ENCODE measurements around the gene MAP3K5. TPM values are rescaled to one million over a fixed set of nuclear protein-coding genes. Genes with fewer than 3 reads are reported as not detected.
A peak's percentile ranks its signal among the peaks of the same experiment; 100 is the strongest.

MAP3K5 gene
- total and polyA plus RNA-seq, 4 experiments from 2014 or later = 7.3 to 31.7 (median 28.8) TPM

GRCh38 chr6:136732889-136733288 is 59.4 kb downstream of the MAP3K5 start:
- Histone ChIP-seq H3K9me3 (ENCODE audit: control insufficient read depth in 1 of 2, low read length in 2 of 2) (no peaks in the 10 kb centered on the region), H3K4me3 (ENCODE audit: low read length in 2 of 2) (no peak overlapping the region), H3K27ac (ENCODE audit: low read depth, low read length) (no peak overlapping the region), H3K4me1 (ENCODE audit: insufficient read depth, low read length) (peaks cover 10% of the 10 kb centered on the region), H3K27me3 (ENCODE audit: insufficient read depth, low read length) (no peaks in the 10 kb centered on the region), H3K36me3 (ENCODE audit: insufficient read depth, low read length) (no peaks in the 10 kb centered on the region)
- Mint-ChIP-seq H3K27me3 (no peaks in the 10 kb centered on the region), H3K27ac (no peak overlapping the region), H3K9me3 (peaks cover 0 to 2% (median 0%) of the 10 kb centered on the region in 8 donors), H3K36me3 (peaks cover 5 to 18% of the 10 kb centered on the region in 2 donors), H3K4me3 (no peak overlapping the region), H3K4me1 (peaks cover 38 to 57% (median 50%) of the 10 kb centered on the region in 4 donors)
- intact Hi-C loops (cut with micrococcal nuclease) = no loop called here
- ChIA-PET CTCF (ENCODE audit: partially characterized antibody) (interaction anchor here (2.6 kb wide), 2 partner anchors 9 to 60 kb away, joined by 6 to 11 read pairs; partner anchors contain the start of gene MAP3K5), POLR2A (ENCODE audit: partially characterized antibody) (interaction anchor here (2.4 kb wide), 1 partner anchor 60 kb away, joined by 7 read pairs; the partner anchor contains the start of gene MAP3K5)
- no peak for DNase-seq

GRCh38 chr6:136729832-136730231 is 62.4 kb downstream of the MAP3K5 start:
- H3K36me3 ChIP-seq (ENCODE audit: insufficient read depth, low read length) = no peaks in the 10 kb centered on the region
- H3K27ac Mint-ChIP-seq = no peak overlapping the region
- no peak overlapping the region for H3K27ac ChIP-seq (ENCODE audit: low read depth, low read length)
- ChIA-PET POLR2A (ENCODE audit: partially characterized antibody) (no interaction called here), CTCF (ENCODE audit: partially characterized antibody) (interaction anchor here (0.7 to 1.5 kb wide), 5 partner anchors 11 to 116 kb away, joined by 3 to 11 read pairs (median 3); partner anchors contain the start of gene MAP3K5)
- peaks cover 37 to 57% (median 38%) of the 10 kb centered on the region in 4 donors for H3K4me1 Mint-ChIP-seq
- peaks cover 5 to 18% of the 10 kb centered on the region in 2 donors for H3K36me3 Mint-ChIP-seq
- no peaks in the 10 kb centered on the region for H3K9me3 ChIP-seq (ENCODE audit: control insufficient read depth in 1 of 2, low read length in 2 of 2)
- H3K27me3 Mint-ChIP-seq = no peaks in the 10 kb centered on the region
- H3K4me3 Mint-ChIP-seq = no peak overlapping the region
- no peak for DNase-seq
- peaks cover 11% of the 10 kb centered on the region for H3K4me1 ChIP-seq (ENCODE audit: insufficient read depth, low read length)
- H3K9me3 Mint-ChIP-seq = peaks cover 0 to 2% (median 0%) of the 10 kb centered on the region in 8 donors
- H3K4me3 ChIP-seq (ENCODE audit: low read length in 2 of 2) = no peak overlapping the region
- intact Hi-C loops (cut with micrococcal nuclease) = no loop called here
- H3K27me3 ChIP-seq (ENCODE audit: insufficient read depth, low read length) = no peaks in the 10 kb centered on the region

DNA sequence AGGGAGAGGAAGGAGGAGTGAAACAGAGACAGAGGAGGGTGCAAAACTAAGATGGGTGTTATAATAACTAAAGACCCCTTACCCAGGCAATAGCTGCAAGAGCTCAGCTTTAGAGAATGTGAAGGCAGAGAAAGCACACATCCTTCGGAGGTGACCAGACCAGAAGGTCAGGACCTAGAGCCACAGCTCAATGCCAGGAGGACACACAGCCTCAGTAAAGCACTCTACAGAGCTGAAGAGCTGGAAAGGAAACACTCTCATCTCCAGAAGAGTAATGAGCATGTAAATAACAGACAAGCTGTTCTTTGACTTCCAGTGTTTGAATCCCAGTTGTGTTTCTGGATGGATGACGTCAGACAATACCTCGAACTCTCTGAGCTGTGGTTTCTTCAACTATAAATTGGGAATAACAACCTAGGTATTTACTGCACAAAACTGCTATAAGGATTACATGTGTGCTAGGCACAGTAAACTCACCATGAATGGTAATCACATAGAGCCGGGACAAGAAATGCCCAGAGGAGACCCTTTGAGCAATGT is 63.2 kb downstream of the MAP3K5 start:
- no peak for DNase-seq
- Histone ChIP-seq H3K4me1 (ENCODE audit: insufficient read depth, low read length) (peaks cover 19% of the 10 kb centered on the region), H3K27me3 (ENCODE audit: insufficient read depth, low read length) (no peaks in the 10 kb centered on the region), H3K36me3 (ENCODE audit: insufficient read depth, low read length) (no peaks in the 10 kb centered on the region), H3K27ac (ENCODE audit: low read depth, low read length) (no peak overlapping the region), H3K4me3 (ENCODE audit: low read length in 2 of 2) (no peak overlapping the region), H3K9me3 (ENCODE audit: control insufficient read depth in 1 of 2, low read length in 2 of 2) (no peaks in the 10 kb centered on the region)
- peak overlapping the region in 1 of 7 donors; percentile 54 for H3K27ac Mint-ChIP-seq
- H3K27me3 Mint-ChIP-seq = no peaks in the 10 kb centered on the region
- H3K36me3 Mint-ChIP-seq = peaks cover 5 to 18% of the 10 kb centered on the region in 2 donors
- intact Hi-C loops (cut with micrococcal nuclease) = no loop called here
- ChIA-PET POLR2A (ENCODE audit: partially characterized antibody) (interaction anchor here (1.2 kb wide), 1 partner anchor 9 kb away, joined by 4 read pairs; no protein-coding TSS in a partner anchor), CTCF (ENCODE audit: partially characterized antibody) (interaction anchor here (0.7 to 1.5 kb wide), 5 partner anchors 10 to 117 kb away, joined by 3 to 11 read pairs (median 3); partner anchors contain the start of gene MAP3K5)
- H3K4me3 Mint-ChIP-seq = no peak overlapping the region
- H3K4me1 Mint-ChIP-seq = peaks cover 41 to 61% (median 43%) of the 10 kb centered on the region in 4 donors
- peaks cover 0 to 2% (median 0%) of the 10 kb centered on the region in 8 donors for H3K9me3 Mint-ChIP-seq

DNA sequence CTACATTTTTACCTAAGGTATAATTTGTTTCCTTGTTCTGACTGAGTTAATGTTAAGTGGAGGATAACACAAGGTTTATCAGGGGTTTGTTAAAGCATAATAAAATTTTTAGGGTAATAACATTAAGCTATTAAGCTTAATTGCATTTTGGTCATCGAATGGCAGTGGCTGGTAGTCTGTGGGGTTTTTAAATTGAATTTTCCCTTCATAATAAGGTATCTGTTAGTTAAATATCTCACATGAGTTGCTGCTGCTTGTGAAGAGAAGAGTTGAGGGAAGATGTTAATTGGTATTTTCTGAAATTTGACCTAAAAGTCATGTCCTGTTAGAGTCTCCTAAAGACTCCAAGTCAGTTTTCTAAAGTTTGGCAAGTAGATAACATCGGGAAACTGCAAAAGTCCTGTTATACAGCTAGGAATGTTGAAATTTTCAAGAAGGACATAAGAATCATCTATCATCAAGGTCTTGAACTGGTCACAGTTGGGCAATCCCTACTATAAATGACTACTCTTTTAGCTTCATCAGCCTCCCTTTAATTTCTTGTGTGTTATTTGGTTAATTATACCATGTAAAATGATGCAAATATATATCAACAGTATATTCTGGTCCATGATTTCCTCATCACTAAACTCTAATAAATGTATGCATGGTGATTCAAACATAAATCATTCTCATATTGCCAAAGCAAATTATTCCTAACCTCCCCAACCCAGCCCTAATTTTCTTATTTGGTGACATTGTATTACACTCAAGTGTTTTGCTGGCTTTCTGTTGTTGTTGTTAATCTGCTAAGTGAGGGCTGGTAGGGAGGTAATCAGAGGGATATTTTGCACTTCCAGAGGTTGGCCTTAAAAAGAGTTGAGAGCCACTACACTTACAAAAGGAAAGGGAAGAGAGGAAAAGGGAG is 64.0 kb downstream of the MAP3K5 start:
- Histone ChIP-seq H3K36me3 (ENCODE audit: insufficient read depth, low read length) (no peaks in the 10 kb centered on the region), H3K4me1 (ENCODE audit: insufficient read depth, low read length) (peaks cover 26% of the 10 kb centered on the region), H3K27ac (ENCODE audit: low read depth, low read length) (no peak overlapping the region), H3K9me3 (ENCODE audit: control insufficient read depth in 1 of 2, low read length in 2 of 2) (no peaks in the 10 kb centered on the region), H3K4me3 (ENCODE audit: low read length in 2 of 2) (no peak overlapping the region), H3K27me3 (ENCODE audit: insufficient read depth, low read length) (no peaks in the 10 kb centered on the region)
- Mint-ChIP-seq H3K4me1 (peaks cover 45 to 61% (median 49%) of the 10 kb centered on the region in 4 donors), H3K4me3 (no peak overlapping the region), H3K36me3 (peaks cover 5 to 18% of the 10 kb centered on the region in 2 donors), H3K27ac (peak overlapping the region in 3 of 7 donors; percentile 47 to 58 (median 54)), H3K27me3 (no peaks in the 10 kb centered on the region), H3K9me3 (peaks cover 0 to 2% (median 0%) of the 10 kb centered on the region in 8 donors)
- ChIA-PET CTCF (ENCODE audit: partially characterized antibody) (interaction anchor here (0.9 to 15.8 kb wide), 4 partner anchors 9 to 64 kb away, joined by 3 to 139 read pairs (median 8); partner anchors contain the start of gene MAP3K5), POLR2A (ENCODE audit: partially characterized antibody) (interaction anchor here (1.2 kb wide), 1 partner anchor 9 kb away, joined by 4 read pairs; no protein-coding TSS in a partner anchor)
- no peak for DNase-seq
- intact Hi-C loops (cut with micrococcal nuclease) = no loop called here

- no peaks in the 10 kb centered on the region for H3K36me3 ChIP-seq (ENCODE audit: insufficient read depth, low read length)
- H3K27ac ChIP-seq (ENCODE audit: low read depth, low read length) = no peak overlapping the region
- no peak overlapping the region for H3K4me3 ChIP-seq (ENCODE audit: low read length in 2 of 2)
- ChIA-PET CTCF (ENCODE audit: partially characterized antibody) (interaction anchor here (15.8 kb wide), 1 partner anchor 64 kb away, joined by 139 read pairs; the partner anchor contains the start of gene MAP3K5), POLR2A (ENCODE audit: partially characterized antibody) (interaction anchor here (2.4 kb wide), 1 partner anchor 65 kb away, joined by 9 read pairs; the partner anchor contains the start of gene MAP3K5)
- intact Hi-C loops (cut with micrococcal nuclease) = no loop called here
- H3K27me3 Mint-ChIP-seq = no peaks in the 10 kb centered on the region
- H3K27ac Mint-ChIP-seq = peak overlapping the region in 1 of 7 donors; percentile 20
- H3K9me3 ChIP-seq (ENCODE audit: control insufficient read depth in 1 of 2, low read length in 2 of 2) = no peaks in the 10 kb centered on the region
- H3K36me3 Mint-ChIP-seq = peaks cover 5 to 18% of the 10 kb centered on the region in 2 donors
- DNase-seq = no peak
- H3K9me3 Mint-ChIP-seq = peaks cover 0 to 2% (median 0%) of the 10 kb centered on the region in 8 donors
- H3K4me1 ChIP-seq (ENCODE audit: insufficient read depth, low read length) = peaks cover 22% of the 10 kb centered on the region
- H3K27me3 ChIP-seq (ENCODE audit: insufficient read depth, low read length) = no peaks in the 10 kb centered on the region
- H3K4me3 Mint-ChIP-seq = no peak overlapping the region
- H3K4me1 Mint-ChIP-seq = peaks cover 39 to 61% (median 44%) of the 10 kb centered on the region in 4 donors
Observed at GRCh38 chr6:136726837-136727557, 65.3 kb downstream of the MAP3K5 start.

DNA sequence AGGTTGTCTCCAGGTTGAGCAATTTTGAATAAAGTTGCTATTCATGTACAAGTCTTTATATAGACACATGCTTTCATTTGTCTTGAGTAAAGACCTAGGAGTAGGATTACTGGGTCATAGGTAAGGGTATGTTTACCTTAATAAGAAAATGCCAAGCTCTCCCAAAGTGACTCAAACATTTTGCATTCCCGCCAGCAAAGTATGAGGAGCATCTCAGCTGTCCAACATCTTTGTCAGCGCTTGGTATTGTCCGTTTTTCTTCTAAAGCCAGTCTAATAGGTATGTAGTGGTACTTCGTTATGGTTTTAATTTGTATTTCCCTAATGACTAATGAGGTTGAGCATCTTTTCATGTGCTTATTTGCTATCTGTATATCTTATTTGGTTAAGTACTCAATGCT is 67.2 kb downstream of the MAP3K5 start:
- Mint-ChIP-seq H3K27ac (peak overlapping the region in 3 of 7 donors; percentile 27 to 48 (median 36)), H3K36me3 (peaks cover 7 to 10% of the 10 kb centered on the region in 2 donors), H3K27me3 (no peaks in the 10 kb centered on the region), H3K4me1 (peaks cover 34 to 57% (median 45%) of the 10 kb centered on the region in 4 donors), H3K9me3 (peaks cover 0 to 7% (median 0%) of the 10 kb centered on the region in 8 donors), H3K4me3 (no peak overlapping the region)
- H3K36me3 ChIP-seq (ENCODE audit: insufficient read depth, low read length) = no peaks in the 10 kb centered on the region
- H3K27me3 ChIP-seq (ENCODE audit: insufficient read depth, low read length) = no peaks in the 10 kb centered on the region
- ChIA-PET POLR2A (ENCODE audit: partially characterized antibody) (interaction anchor here (2.4 kb wide), 1 partner anchor 67 kb away, joined by 9 read pairs; the partner anchor contains the start of gene MAP3K5), CTCF (ENCODE audit: partially characterized antibody) (interaction anchor here (1.2 to 15.8 kb wide), 4 partner anchors 15 to 66 kb away, joined by 3 to 139 read pairs (median 5); partner anchors contain the start of gene MAP3K5)
- H3K27ac ChIP-seq (ENCODE audit: low read depth, low read length) = no peak overlapping the region
- H3K4me1 ChIP-seq (ENCODE audit: insufficient read depth, low read length) = peaks cover 28% of the 10 kb centered on the region
- no peaks in the 10 kb centered on the region for H3K9me3 ChIP-seq (ENCODE audit: control insufficient read depth in 1 of 2, low read length in 2 of 2)
- intact Hi-C loops (cut with micrococcal nuclease) = no loop called here
- H3K4me3 ChIP-seq (ENCODE audit: low read length in 2 of 2) = no peak overlapping the region
- no peak for DNase-seq
